Measurements from ENCODE around the gene ARID3C. TPM values are rescaled to one million over a fixed set of nuclear protein-coding genes. Genes with fewer than 3 reads are reported as not detected.

ARID3C gene
- total RNA-seq, 1 donor from 2014 or later: not detected

DNA sequence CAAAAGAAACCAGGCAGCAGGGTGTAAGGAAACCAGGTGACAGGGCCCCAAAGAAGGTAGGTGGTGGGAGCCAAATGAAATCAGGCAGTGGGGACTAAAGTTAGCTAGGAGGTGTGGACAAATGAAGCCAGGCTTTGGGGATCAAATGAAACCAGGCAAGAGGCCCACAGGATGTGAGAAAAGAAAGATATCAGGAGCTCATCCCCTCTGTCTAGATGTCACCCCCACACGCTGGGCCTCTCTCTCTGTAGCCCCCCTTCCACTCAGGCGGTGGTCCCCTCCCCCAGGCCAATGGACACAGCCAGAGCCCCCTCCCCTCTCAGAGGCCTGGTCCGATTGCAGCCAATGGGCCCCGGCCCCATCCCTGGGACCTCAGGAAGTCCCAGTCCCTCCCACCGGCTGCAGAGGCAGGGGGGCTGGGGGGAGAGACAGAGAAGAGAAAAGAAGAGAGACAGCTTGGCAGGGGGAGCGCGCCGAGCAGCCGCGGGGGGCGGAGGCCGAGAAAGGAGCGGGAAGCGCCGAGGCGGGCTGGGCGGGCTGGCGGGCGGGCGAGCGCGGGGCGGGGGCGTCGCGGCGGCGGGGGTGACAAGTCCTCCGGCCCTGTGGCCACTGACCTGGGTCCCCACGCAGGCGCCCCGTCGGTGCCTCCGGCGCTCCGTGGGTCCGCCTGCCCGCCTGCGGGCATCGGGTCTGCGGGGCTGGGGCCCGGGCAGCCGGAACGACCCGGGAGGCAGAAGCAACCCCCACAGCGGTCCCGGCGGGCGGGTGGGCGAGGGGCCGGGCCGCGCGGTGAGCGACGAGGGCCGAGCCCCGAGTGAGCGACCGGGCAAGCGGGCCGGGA, 51.2 kb downstream of the ARID3C start:
- DNase-seq (ENCODE audit: low spot score): no peak

DNA sequence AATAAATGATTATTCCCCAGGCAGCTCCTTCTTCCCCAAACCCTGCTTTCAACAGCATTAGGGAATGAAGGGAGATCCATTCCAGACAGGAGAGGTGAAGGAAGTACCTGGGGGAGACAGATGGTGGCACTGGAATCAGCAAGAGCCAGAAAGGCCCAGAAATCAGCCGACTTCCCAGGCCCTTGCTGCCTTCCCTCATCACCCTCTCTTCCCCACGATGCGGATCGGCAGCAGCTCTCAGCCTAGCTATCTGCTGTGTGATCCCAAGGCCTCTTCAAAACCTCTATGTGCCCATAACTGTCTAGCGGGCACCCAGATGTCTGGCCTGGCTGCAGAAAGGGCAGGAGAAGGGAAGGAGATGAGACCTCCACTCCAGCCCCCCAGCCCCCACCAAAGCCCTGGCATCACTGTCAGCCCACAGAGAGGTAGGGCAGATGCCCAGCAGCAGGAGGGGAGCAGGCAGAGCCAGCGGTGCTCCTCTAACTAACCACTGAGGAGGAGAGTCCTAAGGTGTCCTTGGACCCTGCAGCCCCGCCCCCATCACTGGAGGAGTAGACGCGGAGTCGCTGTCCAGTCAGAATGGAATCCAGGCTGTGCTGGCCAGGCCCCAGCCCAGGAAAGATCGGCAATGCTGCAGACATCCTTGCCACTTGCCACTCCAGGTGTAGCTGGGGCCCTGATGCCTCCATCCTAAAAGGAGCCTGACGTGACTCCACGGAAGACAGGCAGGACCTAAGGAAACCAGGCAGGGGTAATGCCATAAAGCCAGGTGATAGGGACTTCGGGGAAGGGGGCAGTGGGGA, 52.1 kb downstream of the ARID3C start:
- DNase-seq (ENCODE audit: low spot score): no peak

DNA sequence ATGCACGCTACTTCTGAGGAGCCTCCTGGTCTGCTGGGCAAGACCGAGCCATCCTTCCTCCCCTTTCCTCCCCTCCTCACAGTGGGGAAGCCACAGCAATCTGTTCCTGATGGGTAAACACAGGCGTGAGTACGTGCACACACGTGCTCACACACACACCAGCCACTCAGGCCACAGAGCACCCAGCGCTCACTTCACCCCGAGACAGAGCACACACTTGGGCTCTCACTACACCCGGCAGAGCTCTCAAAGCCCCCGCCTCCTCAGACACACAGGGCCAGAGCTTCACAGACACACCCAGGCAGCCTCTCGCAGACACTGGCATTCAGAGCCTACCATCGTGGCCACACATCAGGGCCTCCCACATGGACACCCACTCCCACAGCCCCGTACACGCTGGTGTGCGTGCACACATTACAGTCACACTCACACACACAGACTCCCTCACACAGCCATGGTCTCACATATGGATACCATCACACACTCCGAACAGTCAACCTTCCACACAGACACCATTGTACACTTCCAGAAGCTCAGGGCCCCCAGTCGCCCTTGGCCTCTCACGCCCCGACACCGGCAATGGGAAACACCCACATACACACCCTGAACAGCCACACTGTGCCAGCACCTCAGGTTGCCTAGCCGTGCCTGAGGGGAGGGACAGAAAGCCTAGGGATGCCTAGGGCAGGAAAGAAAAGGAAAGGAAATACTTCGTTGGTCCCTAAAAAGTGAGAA, 52.8 kb downstream of the ARID3C start:
- no peak for DNase-seq (ENCODE audit: low spot score)

DNA sequence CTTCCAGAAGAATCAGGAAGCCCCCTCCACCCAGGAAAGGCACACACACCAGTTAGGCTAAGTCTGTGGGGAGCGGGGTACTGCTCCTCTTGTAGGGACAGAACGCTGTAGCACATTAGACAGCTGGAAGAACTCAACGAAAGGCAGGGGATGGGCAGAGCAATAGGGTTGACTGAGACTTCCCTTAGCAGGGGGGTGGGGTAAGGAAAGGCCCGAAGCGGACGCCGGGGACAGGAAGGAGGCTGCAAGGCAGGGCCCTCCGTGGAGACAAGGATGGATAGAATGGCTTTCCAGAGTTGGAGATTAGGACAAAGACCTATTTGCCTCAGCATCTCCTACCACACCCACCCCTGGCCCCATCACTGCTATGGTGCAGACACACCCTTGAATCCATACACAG, 53.6 kb downstream of the ARID3C start:
- no peak for DNase-seq (ENCODE audit: low spot score)

DNA sequence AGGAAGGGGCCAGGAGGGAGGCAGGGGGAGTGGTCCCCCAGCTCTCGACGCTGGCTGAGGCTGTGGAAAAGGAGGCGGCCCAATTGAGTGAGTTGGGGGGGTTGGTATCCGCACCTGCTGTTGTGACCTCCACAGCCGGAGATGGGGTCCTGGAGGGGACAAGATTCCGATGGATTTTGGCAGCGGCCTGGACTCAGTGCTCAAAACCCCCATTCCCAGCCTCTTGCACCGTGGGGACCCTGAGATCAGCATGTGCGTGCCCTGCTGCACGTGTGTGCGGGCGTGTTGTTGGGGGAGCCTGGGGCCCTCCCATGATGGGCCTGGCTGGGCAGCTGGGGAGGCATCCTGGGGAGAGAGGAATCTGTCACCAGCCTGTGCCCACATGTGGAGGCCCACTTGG, 54.3 kb downstream of the ARID3C start:
- no peak for DNase-seq (ENCODE audit: low spot score)

DNA sequence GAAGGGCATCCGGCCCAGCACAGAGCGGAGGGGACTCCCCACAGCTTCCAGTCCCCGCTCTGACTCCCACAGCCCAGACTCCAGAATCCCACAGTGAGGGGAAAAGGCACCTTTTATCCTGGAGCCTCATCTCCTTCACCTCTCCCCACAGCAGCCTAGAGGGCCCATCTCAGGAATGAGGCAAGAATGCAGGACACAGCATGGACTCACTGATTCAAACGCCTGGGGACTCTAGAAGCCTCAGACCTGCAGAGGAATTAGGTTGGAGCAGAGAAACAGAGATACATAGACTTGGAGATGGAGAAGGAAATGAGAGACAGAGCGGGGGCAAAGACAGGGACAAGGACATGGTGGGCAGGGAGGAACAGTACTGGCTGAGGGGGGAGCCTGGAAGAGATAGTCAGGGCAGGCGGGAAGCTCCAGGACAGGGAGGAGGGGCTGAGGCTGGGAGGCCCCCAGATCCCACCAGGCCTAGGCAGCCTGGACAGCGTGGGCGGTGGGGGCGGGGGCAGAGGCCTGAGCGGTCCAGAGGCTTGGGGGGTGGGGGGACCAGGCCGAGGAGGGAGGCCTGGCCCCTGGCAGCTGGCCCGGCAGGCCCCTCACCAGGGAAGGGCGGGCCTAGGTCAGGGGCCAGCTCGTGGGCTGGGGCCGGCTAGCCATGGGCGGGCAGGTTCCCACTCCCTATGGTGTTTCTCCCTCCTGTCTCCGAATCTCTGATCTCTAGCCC, 55.1 kb downstream of the ARID3C start:
- DNase-seq (ENCODE audit: low spot score): no peak

DNA sequence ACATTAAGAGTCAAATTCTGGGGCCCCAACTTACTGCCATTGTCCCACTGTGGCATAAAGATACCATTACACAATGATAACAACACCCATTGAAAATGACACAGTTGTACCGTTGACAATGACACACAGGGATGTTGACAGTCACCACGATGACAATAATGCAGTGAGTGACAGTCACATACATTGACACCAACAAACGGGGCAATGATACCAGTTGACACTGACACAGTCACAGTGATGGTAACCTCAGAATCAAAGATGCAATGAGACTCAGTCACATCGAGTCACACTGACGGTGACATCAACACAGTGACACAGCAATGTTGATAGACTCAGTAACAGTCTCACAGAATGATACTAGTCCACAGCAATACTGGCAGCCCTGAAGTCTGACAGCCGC, 56.2 kb downstream of the ARID3C start:
- DNase-seq (ENCODE audit: low spot score): no peak

DNA sequence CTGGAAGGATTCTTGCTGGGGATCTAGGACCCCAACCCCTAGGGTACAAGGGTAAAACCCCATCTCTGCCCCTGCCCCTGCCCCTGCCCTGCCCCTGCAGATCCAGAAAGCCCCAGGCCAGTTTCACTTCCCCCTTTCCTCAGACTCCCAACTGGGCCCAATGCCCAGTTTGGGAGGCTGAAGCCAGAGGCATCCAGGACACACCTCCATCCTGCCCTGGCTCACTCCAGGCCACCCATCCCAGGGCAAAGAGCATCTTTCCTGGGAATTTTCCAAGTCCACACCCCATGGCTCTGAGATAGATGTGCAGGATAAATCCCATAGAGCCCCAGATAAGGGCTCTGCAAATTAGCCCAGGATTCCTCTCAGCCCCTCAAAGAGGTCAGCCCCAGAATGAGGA, 56.8 kb downstream of the ARID3C start:
- DNase-seq (ENCODE audit: low spot score): no peak

DNA sequence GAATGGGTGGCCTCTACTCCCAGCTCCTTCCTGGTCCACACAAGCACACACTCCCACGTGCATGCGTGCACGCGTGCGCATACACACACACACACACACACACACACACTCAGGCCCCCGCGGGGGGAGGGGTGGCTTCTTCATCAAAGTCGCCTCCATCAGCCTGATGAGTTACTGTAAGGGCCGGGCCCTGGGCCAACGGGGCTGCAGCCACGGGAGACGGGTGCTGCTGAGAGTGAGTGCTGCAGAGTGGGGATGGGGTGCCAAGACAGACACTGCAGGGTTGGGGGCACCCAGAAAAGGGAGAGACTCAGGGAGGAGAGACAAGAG, 57.4 kb downstream of the ARID3C start:
- DNase-seq (ENCODE audit: low spot score): no peak

Other genes with a start within 250 kb of the ARID3C start
- gene FAM219A, start 170.5 kb downstream of the ARID3C start, total RNA-seq: 22.3 TPM
- gene DNAI1, start 170.3 kb downstream of the ARID3C start, total RNA-seq: not detected
- 0.36 TPM for gene ENHO, start 106.1 kb downstream of the ARID3C start, total RNA-seq
- gene CNTFR, start 39.3 kb downstream of the ARID3C start, total RNA-seq: 9.4 TPM
- gene RPP25L, start 17.0 kb downstream of the ARID3C start, total RNA-seq: 26.0 TPM
- gene DCTN3, start 8.6 kb downstream of the ARID3C start, total RNA-seq: 86.8 TPM
- 56.8 TPM for gene SIGMAR1, start 8.7 kb upstream of the ARID3C start, total RNA-seq
- gene GALT, start 17.6 kb upstream of the ARID3C start, total RNA-seq: 52.7 TPM
- 19.4 TPM for gene IL11RA, start 23.1 kb upstream of the ARID3C start, total RNA-seq
- 0.68 TPM for gene CCL27, start 33.6 kb upstream of the ARID3C start, total RNA-seq
- 11.4 TPM for gene CCL19, start 62.2 kb upstream of the ARID3C start, total RNA-seq
- 55.1 TPM for gene CCL21, start 81.1 kb upstream of the ARID3C start, total RNA-seq